Gastroesophageal sphincter (tissue), 3 donors: Measurements from ENCODE around the gene TBC1D9.
"Not testable (repeated sequence)": the region's sequence is repeated elsewhere in the genome, so short reads cannot be mapped to it uniquely, and the experiment has no call there.

Experiments
- EP300 ChIP-seq: sonication (generic); formaldehyde crosslinking; IDR thresholded peaks from one replicate; pipeline ENCODE4 v1.6.1; 2017; ENCODE audit warnings: antibody characterized with exemption, mild to moderate bottlenecking
- POLR2A ChIP-seq, 2 donors: fragments of 450-650 bp; IDR thresholded peaks; one replicate each; pipeline ENCODE4 v1.6.1; 2017; ENCODE audit warnings: antibody characterized with exemption in 2 of 2, mild to moderate bottlenecking in 2 of 2, moderate library complexity in 1 of 2
- POLR2AphosphoS5 ChIP-seq: sonication (generic); formaldehyde crosslinking; IDR thresholded peaks from one replicate; pipeline ENCODE4 v1.6.1; 2017; ENCODE audit warnings: antibody characterized with exemption
- TF ChIP-seq, protein P1 (sequence below), 4 experiments: fragments of 200-600 bp in 2 of 4; fragments of 450-650 bp in 2 of 4; sonication (generic) in 1 of 4; IDR thresholded peaks; one replicate each; pipeline ENCODE4 v1.5.1; 2017 to 2019; ENCODE audit warnings: antibody characterized with exemption in 4 of 4, mild to moderate bottlenecking in 2 of 4, moderate library complexity in 2 of 4

- TF ChIP-seq, protein P1, sequence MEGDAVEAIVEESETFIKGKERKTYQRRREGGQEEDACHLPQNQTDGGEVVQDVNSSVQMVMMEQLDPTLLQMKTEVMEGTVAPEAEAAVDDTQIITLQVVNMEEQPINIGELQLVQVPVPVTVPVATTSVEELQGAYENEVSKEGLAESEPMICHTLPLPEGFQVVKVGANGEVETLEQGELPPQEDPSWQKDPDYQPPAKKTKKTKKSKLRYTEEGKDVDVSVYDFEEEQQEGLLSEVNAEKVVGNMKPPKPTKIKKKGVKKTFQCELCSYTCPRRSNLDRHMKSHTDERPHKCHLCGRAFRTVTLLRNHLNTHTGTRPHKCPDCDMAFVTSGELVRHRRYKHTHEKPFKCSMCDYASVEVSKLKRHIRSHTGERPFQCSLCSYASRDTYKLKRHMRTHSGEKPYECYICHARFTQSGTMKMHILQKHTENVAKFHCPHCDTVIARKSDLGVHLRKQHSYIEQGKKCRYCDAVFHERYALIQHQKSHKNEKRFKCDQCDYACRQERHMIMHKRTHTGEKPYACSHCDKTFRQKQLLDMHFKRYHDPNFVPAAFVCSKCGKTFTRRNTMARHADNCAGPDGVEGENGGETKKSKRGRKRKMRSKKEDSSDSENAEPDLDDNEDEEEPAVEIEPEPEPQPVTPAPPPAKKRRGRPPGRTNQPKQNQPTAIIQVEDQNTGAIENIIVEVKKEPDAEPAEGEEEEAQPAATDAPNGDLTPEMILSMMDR (IDR thresholded peaks at IDR 0.05), result not testable (repeated sequence)
- TF ChIP-seq POLR2AphosphoS5; POLR2A (IDR thresholded peaks at IDR 0.05); EP300: not testable (repeated sequence)
Observed at GRCh38 chr4:140746546-140746945, 9.6 kb downstream of the TBC1D9 start.
